HG02884 (cell line): ENCODE data around the gene CACNG1.

Experiments used
- ATAC-seq: cut with Tn5 transposase; IDR thresholded peaks from one replicate; pipeline ENCODE4 v1.9.1; 2021; ENCODE audit warnings: mild to moderate bottlenecking, moderate library complexity; ENCODE audit not compliant: unreplicated experiment

CACNG1 gene, protein sequence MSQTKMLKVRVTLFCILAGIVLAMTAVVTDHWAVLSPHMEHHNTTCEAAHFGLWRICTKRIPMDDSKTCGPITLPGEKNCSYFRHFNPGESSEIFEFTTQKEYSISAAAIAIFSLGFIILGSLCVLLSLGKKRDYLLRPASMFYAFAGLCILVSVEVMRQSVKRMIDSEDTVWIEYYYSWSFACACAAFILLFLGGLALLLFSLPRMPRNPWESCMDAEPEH

GRCh38 chr17:67044016-67044772, at the start of gene CACNG1:
CACNG1 (plus strand) TSS chr17:67044554; CDS start chr17:67044661, 107 bp downstream.
- no peak for ATAC-seq

GRCh38 chr17:66994930-66995535, 49.3 kb upstream of the CACNG1 start:
- ATAC-seq: no peak

GRCh38 chr17:66995944-66996343, 48.4 kb upstream of the CACNG1 start:
- ATAC-seq: no peak

DNA sequence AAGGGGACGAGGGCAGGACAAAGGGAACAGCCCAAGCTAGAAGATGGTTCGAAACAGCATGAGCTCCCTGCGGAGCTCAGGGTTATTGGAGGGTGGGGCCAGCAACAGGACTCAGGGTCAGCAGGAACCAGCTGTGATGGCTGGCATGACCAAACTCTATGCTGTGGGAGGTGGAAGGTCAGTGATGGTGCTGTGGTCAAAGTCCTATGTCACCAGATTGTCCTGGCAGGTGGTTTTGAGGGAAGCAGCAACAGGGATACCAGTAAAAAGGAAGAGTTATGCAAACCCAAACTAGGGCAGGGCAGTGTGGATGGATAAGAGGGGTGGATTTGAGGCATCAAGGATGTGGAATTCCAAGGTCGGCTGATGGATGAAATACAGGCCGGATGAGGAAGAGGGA, 47.4 kb upstream of the CACNG1 start:
- no peak for ATAC-seq

- ATAC-seq: no peak
These were observed 41.1 kb upstream of the CACNG1 start for GRCh38 chr17:67003231-67003630.

DNA sequence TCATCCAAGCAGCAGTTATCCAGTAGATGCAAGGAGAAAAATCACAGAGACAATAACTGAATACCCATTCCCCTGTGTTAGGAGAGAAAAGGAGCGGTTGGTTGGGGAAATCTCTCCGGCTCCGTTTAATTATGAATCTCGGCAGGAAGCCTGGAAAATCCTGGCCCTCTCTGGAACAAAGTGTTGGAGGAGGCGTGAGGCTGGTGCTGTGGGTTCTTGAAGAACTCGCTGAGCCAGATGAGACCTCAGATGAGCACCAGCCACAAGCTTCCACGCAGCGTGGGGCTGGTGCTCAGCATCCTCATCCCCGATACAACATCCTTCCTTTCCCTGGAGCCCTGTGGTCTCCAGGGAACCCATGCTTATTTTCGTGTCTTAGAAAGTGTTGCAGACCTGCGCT, 40.2 kb upstream of the CACNG1 start:
- ATAC-seq: no peak

DNA sequence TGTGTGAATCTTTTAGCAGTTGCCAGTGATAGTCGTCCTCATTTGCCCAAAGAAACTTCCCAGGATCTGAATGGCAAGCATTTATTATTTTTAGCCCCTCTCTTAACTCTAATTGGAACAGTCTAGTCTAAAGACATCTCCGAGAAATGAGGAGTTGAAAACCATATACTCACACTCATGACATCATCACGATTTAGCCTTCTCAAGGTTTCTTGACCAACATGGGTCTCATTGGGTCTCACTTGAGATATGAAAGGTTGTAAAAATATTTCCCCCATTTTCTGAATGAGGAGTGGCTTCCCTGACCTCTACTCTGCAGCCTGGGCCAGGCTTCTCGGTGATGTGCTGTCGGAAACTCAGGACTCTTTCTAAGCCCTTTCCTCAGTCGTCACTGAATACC, 37.1 kb upstream of the CACNG1 start:
- no peak for ATAC-seq

GRCh38 chr17:67008101-67008500, 36.3 kb upstream of the CACNG1 start:
- ATAC-seq: no peak

- ATAC-seq: no peak
These were observed 32.7 kb upstream of the CACNG1 start for GRCh38 chr17:67011527-67012175.

- ATAC-seq: no peak
These were observed 30.5 kb upstream of the CACNG1 start for GRCh38 chr17:67013891-67014290.

- no peak for ATAC-seq
These were observed 29.4 kb upstream of the CACNG1 start for GRCh38 chr17:67015001-67015400.

GRCh38 chr17:67016039-67016762, 28.2 kb upstream of the CACNG1 start:
- ATAC-seq: no peak

DNA sequence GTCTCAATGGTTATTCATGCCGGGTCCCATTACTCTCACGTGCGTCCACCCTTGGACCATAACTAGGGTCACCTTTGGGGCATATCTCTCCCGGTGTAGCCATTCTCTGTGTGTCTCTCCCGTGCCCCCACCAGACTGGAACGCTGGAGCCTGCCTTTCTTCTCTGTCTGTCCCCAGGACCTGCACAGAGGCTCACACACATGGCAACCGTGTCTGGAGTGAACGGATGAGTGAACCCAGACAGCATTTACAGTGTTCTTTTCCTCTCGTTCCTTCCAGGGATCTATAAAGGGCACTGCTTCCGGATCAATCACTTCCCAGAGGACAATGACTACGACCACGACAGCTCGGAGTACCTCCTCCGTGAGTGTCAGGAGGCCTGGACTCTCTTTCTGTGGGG, 26.4 kb upstream of the CACNG1 start:
- no peak for ATAC-seq

DNA sequence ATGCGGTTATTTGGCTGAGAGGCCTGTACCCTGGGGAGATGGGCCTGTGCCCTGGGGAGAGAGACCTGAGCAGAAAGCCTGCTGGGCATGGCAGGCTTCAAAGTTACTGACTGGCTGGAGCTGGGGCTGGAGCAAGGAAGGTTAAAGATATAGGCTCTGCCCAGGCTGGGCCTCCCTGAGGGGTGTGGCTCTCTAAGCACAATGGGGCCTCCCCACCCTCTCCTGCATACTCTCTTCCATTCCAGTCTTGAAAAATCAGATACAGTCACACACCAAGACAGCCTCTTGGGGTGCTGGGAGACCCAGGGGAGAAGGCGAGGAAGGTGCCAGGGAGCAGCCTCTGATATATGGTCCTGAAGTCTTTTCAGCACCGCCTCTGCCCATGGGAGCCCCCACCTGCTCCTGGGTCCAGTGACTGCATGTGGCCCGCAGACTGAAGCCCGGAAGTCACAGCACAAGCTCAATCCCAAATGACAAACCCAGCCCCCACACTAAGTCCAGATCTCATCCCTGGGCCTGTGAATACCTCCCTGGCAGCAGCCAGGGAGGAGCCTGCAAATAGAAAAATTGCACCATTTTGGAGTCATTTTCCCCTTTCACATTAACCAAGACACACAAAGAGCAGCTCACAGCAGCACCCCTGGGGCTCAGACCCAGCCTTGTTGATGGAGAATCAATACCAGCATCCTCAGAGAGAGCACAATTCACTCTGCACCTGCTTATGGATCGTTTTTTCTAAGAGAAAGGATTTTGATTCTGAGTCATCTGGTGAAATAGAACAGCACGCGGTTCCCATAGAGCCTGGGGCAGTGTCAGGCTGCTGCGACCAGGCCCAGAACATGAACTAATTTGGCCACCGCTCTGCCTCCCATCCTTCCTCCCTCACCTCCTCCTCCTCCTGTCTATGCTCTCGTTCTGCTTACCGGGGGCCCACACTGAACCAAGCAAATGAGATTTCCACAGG, 25.6 kb upstream of the CACNG1 start:
- ATAC-seq: no peak

DNA sequence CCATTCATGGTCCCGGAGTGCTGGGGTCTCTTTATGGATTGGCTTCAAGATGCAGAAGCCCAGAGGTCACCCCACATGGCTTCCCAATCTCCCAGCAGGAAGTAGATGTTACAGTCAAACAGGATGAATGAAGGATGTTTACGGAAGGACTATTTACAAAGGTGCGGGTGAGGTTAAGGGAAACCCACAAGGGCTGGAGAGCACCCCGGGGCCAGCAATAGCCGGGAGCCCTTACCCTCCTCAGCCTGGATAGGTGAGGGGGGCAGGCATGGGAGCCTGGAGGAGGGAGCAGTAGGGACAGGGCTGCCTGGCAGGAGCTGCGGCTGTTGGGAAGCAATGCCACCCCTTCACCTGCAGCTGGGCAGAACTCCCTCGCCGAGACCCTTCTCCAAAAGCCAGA, 24.5 kb upstream of the CACNG1 start:
- no peak for ATAC-seq

GRCh38 chr17:67020293-67020766, 24.0 kb upstream of the CACNG1 start:
- ATAC-seq: no peak

GRCh38 chr17:67021196-67021595, 23.2 kb upstream of the CACNG1 start:
- ATAC-seq: no peak

GRCh38 chr17:67021743-67022450, 22.5 kb upstream of the CACNG1 start:
- no peak for ATAC-seq

DNA sequence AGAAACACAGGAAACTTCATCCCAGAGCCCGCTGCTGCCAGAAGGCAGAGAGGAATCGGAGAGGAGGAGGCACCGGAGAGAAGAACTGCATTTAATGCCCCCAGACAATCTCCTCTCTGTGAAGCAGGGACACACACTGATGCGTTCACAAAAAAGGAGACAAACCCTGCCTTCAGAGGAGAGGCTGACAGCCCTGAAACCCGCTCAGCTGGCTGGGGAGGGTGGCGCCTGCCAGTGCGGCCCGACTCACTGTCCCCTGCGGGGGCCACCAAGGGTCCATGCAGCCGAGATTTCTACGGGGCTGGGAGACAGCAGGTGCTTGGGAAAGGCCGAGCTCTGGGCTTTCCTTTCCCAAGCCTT, 21.9 kb upstream of the CACNG1 start:
- ATAC-seq: no peak
